Measurements from ENCODE around the gene ETNPPL. TPM values are rescaled to one million over a fixed set of nuclear protein-coding genes. Genes with fewer than 3 reads are reported as not detected.

Gene ETNPPL
- polyA plus RNA-seq, 3 donors, result not detected

DNA sequence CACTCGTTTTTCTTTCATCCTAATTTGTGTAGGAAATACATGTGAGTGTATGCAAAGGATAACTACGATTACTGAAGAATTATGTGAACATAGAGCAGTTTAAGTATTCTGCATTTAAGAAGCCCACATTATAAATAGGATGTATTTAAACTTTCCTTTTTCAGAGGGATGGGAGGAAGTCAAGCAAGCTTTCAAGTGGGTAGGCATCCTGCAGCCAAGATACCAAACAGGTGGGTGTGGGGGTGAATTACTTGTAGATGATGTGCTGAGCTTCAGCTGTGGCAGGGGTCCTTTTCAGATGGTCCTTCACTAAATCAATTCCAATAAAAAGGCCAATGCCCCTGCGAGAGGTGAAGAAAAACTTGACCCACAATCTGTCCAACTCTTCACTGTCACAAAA is 16.3 kb downstream of the ETNPPL start:
- intact Hi-C loops (cut with micrococcal nuclease), result no loop called here
- Histone ChIP-seq H3K36me3 (replicated peaks in 1 of 2; ENCODE audit: control insufficient read depth in 1 of 2, insufficient read depth in 2 of 2, low read length in 2 of 2) (no peaks in the 10 kb centered on the region), H3K27me3 (ENCODE audit: control insufficient read depth in 2 of 2, insufficient read depth in 2 of 2, low read length in 2 of 2) (no peaks in the 10 kb centered on the region), H4K20me1 (ENCODE audit: insufficient read depth, low read length) (no peaks in the 10 kb centered on the region), H3K4me3 (replicated peaks in 1 of 3; ENCODE audit: low read depth in 2 of 3, low read length in 3 of 3) (no peak overlapping the region), H3K4me2 (replicated peaks; ENCODE audit: extremely low read depth, low read length, poor library complexity, severe bottlenecking) (no peak overlapping the region), H3K27ac (ENCODE audit: low read depth in 1 of 2, low read length in 2 of 2) (no peak overlapping the region), H3K79me2 (ENCODE audit: insufficient read depth, low read length) (no peaks in the 10 kb centered on the region), H2AFZ (ENCODE audit: insufficient read depth, low read depth, low read length, poor library complexity, severe bottlenecking) (no peak overlapping the region), H3K9me3 (replicated peaks in 1 of 2; ENCODE audit: control insufficient read depth in 1 of 2, insufficient read depth in 1 of 2, low read length in 2 of 2) (no peaks in the 10 kb centered on the region), H3K9ac (ENCODE audit: insufficient read depth, low read length, poor library complexity, severe bottlenecking) (no peak overlapping the region), H3K4me1 (ENCODE audit: control insufficient read depth in 1 of 2, insufficient read depth in 2 of 2, low read length in 2 of 2) (no peaks in the 10 kb centered on the region)
- no peak for DNase-seq
- H3K27me3 Mint-ChIP-seq (ENCODE audit: low read depth in 3 of 3), result peaks cover 0 to 3% (median 0%) of the 10 kb centered on the region in 3 donors
- no peaks in the 10 kb centered on the region for H3K9me3 Mint-ChIP-seq
- H3K4me3 Mint-ChIP-seq, result no peak overlapping the region
- no peaks in the 10 kb centered on the region for H3K36me3 Mint-ChIP-seq
- H3K27ac Mint-ChIP-seq, result no peak overlapping the region
- H3K4me1 Mint-ChIP-seq, result no peaks in the 10 kb centered on the region
- TF ChIP-seq CTCF (IDR thresholded peaks at IDR 0.05), result no peak
- 71% methylated on average over 1 of the region's 3 CpGs for WGBS (ENCODE audit: insufficient coverage)

- H3K4me2 ChIP-seq (replicated peaks; ENCODE audit: extremely low read depth, low read length, poor library complexity, severe bottlenecking), result no peak overlapping the region
- H3K36me3 ChIP-seq (replicated peaks in 1 of 2; ENCODE audit: control insufficient read depth in 1 of 2, insufficient read depth in 2 of 2, low read length in 2 of 2), result no peaks in the 10 kb centered on the region
- no peak for TF ChIP-seq CTCF (IDR thresholded peaks at IDR 0.05)
- H3K4me3 Mint-ChIP-seq, result no peak overlapping the region
- no peak overlapping the region for H3K27ac ChIP-seq (ENCODE audit: low read depth in 1 of 2, low read length in 2 of 2)
- peaks cover 0 to 3% (median 0%) of the 10 kb centered on the region in 7 donors for H3K9me3 Mint-ChIP-seq
- H4K20me1 ChIP-seq (ENCODE audit: insufficient read depth, low read length), result no peaks in the 10 kb centered on the region
- H3K4me1 Mint-ChIP-seq, result no peaks in the 10 kb centered on the region
- no peak overlapping the region for H3K9ac ChIP-seq (ENCODE audit: insufficient read depth, low read length, poor library complexity, severe bottlenecking)
- no peak overlapping the region for H2AFZ ChIP-seq (ENCODE audit: insufficient read depth, low read depth, low read length, poor library complexity, severe bottlenecking)
- no peaks in the 10 kb centered on the region for H3K36me3 Mint-ChIP-seq
- peaks cover 3 to 5% (median 4%) of the 10 kb centered on the region in 3 donors for H3K27me3 Mint-ChIP-seq (ENCODE audit: low read depth in 3 of 3)
- H3K79me2 ChIP-seq (ENCODE audit: insufficient read depth, low read length), result no peaks in the 10 kb centered on the region
- no peaks in the 10 kb centered on the region for H3K27me3 ChIP-seq (ENCODE audit: control insufficient read depth in 2 of 2, insufficient read depth in 2 of 2, low read length in 2 of 2)
- H3K4me3 ChIP-seq (replicated peaks in 1 of 3; ENCODE audit: low read depth in 2 of 3, low read length in 3 of 3), result no peak overlapping the region
- no peaks in the 10 kb centered on the region for H3K4me1 ChIP-seq (ENCODE audit: control insufficient read depth in 1 of 2, insufficient read depth in 2 of 2, low read length in 2 of 2)
- no peak overlapping the region for H3K27ac Mint-ChIP-seq
- H3K9me3 ChIP-seq (replicated peaks in 1 of 2; ENCODE audit: control insufficient read depth in 1 of 2, insufficient read depth in 1 of 2, low read length in 2 of 2), result no peaks in the 10 kb centered on the region
- intact Hi-C loops (cut with micrococcal nuclease), result no loop called here
- no peak for DNase-seq
These were observed 18.5 kb downstream of the ETNPPL start for GRCh38 chr4:108744307-108744706.

Measured in CD14-positive monocyte (primary cell).